Hematopoietic multipotent progenitor cell treated with erythropoietin and hydrocortisone succinate and interleukin-3 and kit ligand, for 15 days (in vitro differentiated cells): ENCODE data around the gene LYPD8.

ENCODE experiments used
- DNase-seq: peaks from one replicate; pipeline ENCODE4 v3.0.0-alpha.2; 2015; ENCODE audit warnings: low spot score

Gene LYPD8

GRCh38 chr1:248757784-248758195 is 2.2 kb upstream of the LYPD8 start:
- DNase-seq: no peak

- no peak for DNase-seq
Measured at GRCh38 chr1:248756636-248757035, 1.1 kb upstream of the LYPD8 start.

- DNase-seq: no peak
Measured at GRCh38 chr1:248756151-248756550, 592 bp upstream of the LYPD8 start.

GRCh38 chr1:248753708-248754280 is 1.8 kb downstream of the LYPD8 start:
- no peak for DNase-seq

- no peak for DNase-seq
Measured at GRCh38 chr1:248753029-248753594, 2.4 kb downstream of the LYPD8 start.

GRCh38 chr1:248752161-248753028 is 3.2 kb downstream of the LYPD8 start:
- no peak for DNase-seq

GRCh38 chr1:248751635-248752034 is 3.9 kb downstream of the LYPD8 start:
- no peak for DNase-seq

- no peak for DNase-seq
Measured at GRCh38 chr1:248751142-248751541, 4.4 kb downstream of the LYPD8 start.

GRCh38 chr1:248750496-248750895 is 5.1 kb downstream of the LYPD8 start:
- DNase-seq: no peak

GRCh38 chr1:248748211-248748610 is 7.3 kb downstream of the LYPD8 start:
- no peak for DNase-seq

- no peak for DNase-seq
Measured at GRCh38 chr1:248740876-248741275, 14.7 kb downstream of the LYPD8 start.

GRCh38 chr1:248739572-248740205 is 15.9 kb downstream of the LYPD8 start:
- no peak for DNase-seq

GRCh38 chr1:248737457-248737856 is 18.1 kb downstream of the LYPD8 start:
- no peak for DNase-seq

GRCh38 chr1:248736977-248737376 is 18.6 kb downstream of the LYPD8 start:
- DNase-seq: no peak

GRCh38 chr1:248733566-248733965 is 22.0 kb downstream of the LYPD8 start:
- DNase-seq: no peak

GRCh38 chr1:248730507-248731335 is 24.8 kb downstream of the LYPD8 start:
- no peak for DNase-seq

- no peak for DNase-seq
Measured at GRCh38 chr1:248714248-248714647, 41.3 kb downstream of the LYPD8 start.

- no peak for DNase-seq
Measured at GRCh38 chr1:248710305-248710900, 45.2 kb downstream of the LYPD8 start.

GRCh38 chr1:248704606-248705005 is 51.0 kb downstream of the LYPD8 start:
- no peak for DNase-seq

GRCh38 chr1:248703674-248704073 is 51.9 kb downstream of the LYPD8 start:
- no peak for DNase-seq

GRCh38 chr1:248702714-248703113 is 52.8 kb downstream of the LYPD8 start, which contains the start of gene OR14I1:
TSS of gene OR14I1 (minus strand) at chr1:248702766.
- no peak for DNase-seq
